ENCODE measurements around the gene CEP164. TPM values are rescaled to one million over a fixed set of nuclear protein-coding genes. Genes with fewer than 3 reads are reported as not detected.
A peak's percentile ranks its signal among the peaks of the same experiment; 100 is the strongest.

Gene CEP164
- total and polyA plus RNA-seq, 2 of the 4 experiments (the other 2 are of a cell fraction): 23.3 to 26.9 TPM

GRCh38 chr11:117290809-117291396 is 36.8 kb upstream of the CEP164 start, which contains the start of gene BACE1-AS:
TSS of gene BACE1-AS (plus strand) at chr11:117291346.
- CTCF ChIA-PET: no interaction called here
- no peak within 1 kb of the TSS for H3K14ac ChIP-seq (replicated peaks; ENCODE audit: low read depth, low read length)
- DNase-seq (no peak), ATAC-seq (ENCODE audit: low read depth) (no peak)
- H3K27me3 ChIP-seq (ENCODE audit: control insufficient read depth, insufficient read depth, low read length): no peaks in the 10 kb centered on the region
- H2AK9ac ChIP-seq (replicated peaks; ENCODE audit: low read depth, low read length, poor library complexity): peak within 1 kb of the TSS; percentile 22
- H4K8ac ChIP-seq (ENCODE audit: low read depth in 2 of 2, low read length in 2 of 2): no peak within 1 kb of the TSS
- POLR2A ChIA-PET (ENCODE audit: unreplicated experiment): no interaction called here
- no peak within 1 kb of the TSS for H3K18ac ChIP-seq (ENCODE audit: low read depth, low read length)
- H2AFZ ChIP-seq (replicated peaks; ENCODE audit: low read length, poor library complexity): no peak within 1 kb of the TSS
- H3K4me1 ChIP-seq (ENCODE audit: control insufficient read depth, insufficient read depth, low read length): no peaks in the 10 kb centered on the region
- no peak within 1 kb of the TSS for H3K9ac ChIP-seq (ENCODE audit: low read depth, low read length)
- no peak within 1 kb of the TSS for H4K5ac ChIP-seq (ENCODE audit: low read depth, low read length)
- H3K79me1 ChIP-seq (ENCODE audit: low read depth in 1 of 2, low read length in 2 of 2): no peaks in the 10 kb centered on the region
- H2BK120ac ChIP-seq (ENCODE audit: low read depth, low read length): no peak within 1 kb of the TSS
- no peaks in the 10 kb centered on the region for H3K9me3 ChIP-seq (ENCODE audit: control insufficient read depth, insufficient read depth, low read length)
- no peaks in the 10 kb centered on the region for H4K20me1 ChIP-seq (ENCODE audit: insufficient read depth, low read length)
- H3K9me1 ChIP-seq (ENCODE audit: insufficient read depth, low read length): peaks cover 10% of the 10 kb centered on the region
- H3K27ac ChIP-seq (ENCODE audit: insufficient read depth, low read length): no peak within 1 kb of the TSS
- TF ChIP-seq BHLHE40 (IDR thresholded peaks at IDR 0.05; ENCODE audit: low read depth, low read length) (no peak), MAZ (IDR thresholded peaks at IDR 0.05; ENCODE audit: borderline replicate concordance, low read depth, low read length) (no peak), RCOR1 (IDR thresholded peaks at IDR 0.05; ENCODE audit: insufficient replicate concordance, low read length) (no peak), RAD21 (IDR thresholded peaks at IDR 0.05; ENCODE audit: low read length) (no peak), NFE2L2 (IDR thresholded peaks at IDR 0.05; ENCODE audit: low read depth, low read length) (no peak), ELK1 (IDR thresholded peaks at IDR 0.05; ENCODE audit: borderline replicate concordance, low read depth, low read length) (no peak), SMC3 (IDR thresholded peaks at IDR 0.05; ENCODE audit: low read depth, low read length) (no peak), FOS (IDR thresholded peaks at IDR 0.05; ENCODE audit: low read depth, low read length) (no peak), USF2 (IDR thresholded peaks at IDR 0.05; ENCODE audit: low read depth, low read length) (no peak), CEBPB (IDR thresholded peaks at IDR 0.05; ENCODE audit: low read depth, low read length) (no peak), MAFK (IDR thresholded peaks at IDR 0.05; ENCODE audit: low read depth, low read length) (no peak), RFX5 (IDR thresholded peaks at IDR 0.05; ENCODE audit: low read depth, low read length) (no peak), POLR2A (IDR thresholded peaks at IDR 0.05; ENCODE audit: low read depth, low read length) (no peak)
- 83% methylated on average over 1 of the region's 8 CpGs; no CpG with 5 or more reads in 1 of the 2 experiments for WGBS, 2 experiments (ENCODE audit: extremely low coverage in 2 of 2, insufficient read length in 1 of 2)
- H2AK5ac ChIP-seq (ENCODE audit: low read depth, low read length): no peak within 1 kb of the TSS
- no TSS peak for BruUV-seq (replicated peaks)
- in situ Hi-C loops (cut with MboI; ENCODE audit: low sequenced_read_pairs) (no loop called here), intact Hi-C loops (cut with micrococcal nuclease) (no loop called here), dilution Hi-C loops (cut with HindIII; ENCODE audit: low sequenced_read_pairs, unreplicated experiment) (no loop called here)
- H3K36me3 ChIP-seq (ENCODE audit: control insufficient read depth, insufficient read depth, low read length): peaks cover 53% of the 10 kb centered on the region
- no peak within 1 kb of the TSS for H2BK15ac ChIP-seq (ENCODE audit: low read depth, low read length)
- no peak within 1 kb of the TSS for H4K91ac ChIP-seq (ENCODE audit: insufficient read depth, low read depth, low read length)
- H3K4ac ChIP-seq (ENCODE audit: low read depth, low read length): no peak within 1 kb of the TSS
- no peak within 1 kb of the TSS for H2BK20ac ChIP-seq (ENCODE audit: low read depth, low read length)
- H2BK5ac ChIP-seq (ENCODE audit: low read depth, low read length, poor library complexity, severe bottlenecking): no peak within 1 kb of the TSS
- H3K23ac ChIP-seq (ENCODE audit: low read depth, low read length): no peak within 1 kb of the TSS
- no peak within 1 kb of the TSS for H3K56ac ChIP-seq (ENCODE audit: extremely low read depth, insufficient read depth, low read length)
- no peak within 1 kb of the TSS for H3K4me3 ChIP-seq (ENCODE audit: insufficient read depth, low read depth, low read length)
- no peak within 1 kb of the TSS for H3K4me2 ChIP-seq (ENCODE audit: low read depth, low read length)

Data from IMR-90 (cell line).